Mammary epithelial cell (primary cell): Measurements from ENCODE around the gene P4HTM.

Source experiments
- CTCF ChIP-seq, 2 donors: IDR thresholded peaks in 1 of 2; conservative IDR thresholded peaks in 1 of 2; 2 replicates each; pipeline ENCODE4 v1.5.1; 2011 to 2012; ENCODE audit warnings: inconsistent platforms in 2 of 2, low read length in 2 of 2, mild to moderate bottlenecking in 2 of 2, control low read depth in 1 of 2, low read depth in 1 of 2; ENCODE audit not compliant: insufficient read depth in 1 of 2; ENCODE audit errors: extremely low read depth in 1 of 2
- EZH2 ChIP-seq: IDR thresholded peaks from 2 replicates; pipeline ENCODE4 v1.6.1; 2012; ENCODE audit warnings: low read length, inconsistent platforms, borderline replicate concordance

GRCh38 chr3:48984663-48985062, 5.4 kb upstream of the P4HTM start:
- no peak for TF ChIP-seq CTCF (conservative IDR thresholded peaks at IDR 0.05 in 1 of 2, IDR thresholded peaks at IDR 0.05 in 1 of 2; ENCODE audit: extremely low read depth in 1 of 2, insufficient read depth in 1 of 2, low read depth in 1 of 2, low read length in 2 of 2)
- TF ChIP-seq EZH2 = no peak
